ENCODE measurements around the gene OR6N2. TPM values are rescaled to one million over a fixed set of nuclear protein-coding genes. Genes with fewer than 3 reads are reported as not detected.

OR6N2 gene
- total RNA-seq, 1 donor = not detected

DNA sequence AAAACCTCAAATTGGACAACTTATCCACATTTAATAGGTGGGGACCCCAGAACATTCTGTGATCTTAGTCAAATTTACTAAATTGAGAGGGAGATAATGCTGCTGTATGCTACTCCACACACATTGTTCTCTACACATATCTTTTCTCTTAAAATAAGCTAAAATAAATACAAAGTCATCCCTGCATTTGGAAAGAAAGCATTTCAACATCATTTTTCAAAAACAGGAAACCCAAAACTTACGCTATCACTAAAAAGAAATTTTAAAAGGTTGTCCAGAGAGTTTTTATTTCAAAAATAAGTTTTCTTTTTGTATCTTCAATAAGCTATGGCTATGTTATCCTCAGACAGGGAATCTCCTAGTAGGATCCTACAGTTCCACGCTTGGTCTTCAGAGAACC, 19.5 kb upstream of the OR6N2 start:
- no peaks in the 10 kb centered on the region for H4K20me1 ChIP-seq (ENCODE audit: insufficient read depth, low read length)
- no peaks in the 10 kb centered on the region for H3K36me3 ChIP-seq (ENCODE audit: insufficient read depth, low read length)
- H3K27ac ChIP-seq (ENCODE audit: low read depth, low read length) = no peak overlapping the region
- H3K4me1 ChIP-seq (ENCODE audit: insufficient read depth, low read length) = no peaks in the 10 kb centered on the region
- no peaks in the 10 kb centered on the region for H3K9me3 ChIP-seq (ENCODE audit: low read depth, low read length)
- H3K27me3 ChIP-seq (ENCODE audit: insufficient read depth, low read length) = no peaks in the 10 kb centered on the region
- no peak overlapping the region for H3K4me2 ChIP-seq (ENCODE audit: insufficient read depth, low read length)
- H3K4me3 ChIP-seq (ENCODE audit: insufficient read depth, low read length) = no peak overlapping the region
- DNase-seq (ENCODE audit: insufficient read length, low spot score, missing footprints) = no peak
- no peaks in the 10 kb centered on the region for H3K79me2 ChIP-seq (ENCODE audit: insufficient read depth, low read length)
- no peak overlapping the region for H2AFZ ChIP-seq (ENCODE audit: low read length)
- TF ChIP-seq, protein P1, sequence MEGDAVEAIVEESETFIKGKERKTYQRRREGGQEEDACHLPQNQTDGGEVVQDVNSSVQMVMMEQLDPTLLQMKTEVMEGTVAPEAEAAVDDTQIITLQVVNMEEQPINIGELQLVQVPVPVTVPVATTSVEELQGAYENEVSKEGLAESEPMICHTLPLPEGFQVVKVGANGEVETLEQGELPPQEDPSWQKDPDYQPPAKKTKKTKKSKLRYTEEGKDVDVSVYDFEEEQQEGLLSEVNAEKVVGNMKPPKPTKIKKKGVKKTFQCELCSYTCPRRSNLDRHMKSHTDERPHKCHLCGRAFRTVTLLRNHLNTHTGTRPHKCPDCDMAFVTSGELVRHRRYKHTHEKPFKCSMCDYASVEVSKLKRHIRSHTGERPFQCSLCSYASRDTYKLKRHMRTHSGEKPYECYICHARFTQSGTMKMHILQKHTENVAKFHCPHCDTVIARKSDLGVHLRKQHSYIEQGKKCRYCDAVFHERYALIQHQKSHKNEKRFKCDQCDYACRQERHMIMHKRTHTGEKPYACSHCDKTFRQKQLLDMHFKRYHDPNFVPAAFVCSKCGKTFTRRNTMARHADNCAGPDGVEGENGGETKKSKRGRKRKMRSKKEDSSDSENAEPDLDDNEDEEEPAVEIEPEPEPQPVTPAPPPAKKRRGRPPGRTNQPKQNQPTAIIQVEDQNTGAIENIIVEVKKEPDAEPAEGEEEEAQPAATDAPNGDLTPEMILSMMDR (IDR thresholded peaks at IDR 0.05; ENCODE audit: extremely low read depth, low read depth, low read length) = no peak

DNA sequence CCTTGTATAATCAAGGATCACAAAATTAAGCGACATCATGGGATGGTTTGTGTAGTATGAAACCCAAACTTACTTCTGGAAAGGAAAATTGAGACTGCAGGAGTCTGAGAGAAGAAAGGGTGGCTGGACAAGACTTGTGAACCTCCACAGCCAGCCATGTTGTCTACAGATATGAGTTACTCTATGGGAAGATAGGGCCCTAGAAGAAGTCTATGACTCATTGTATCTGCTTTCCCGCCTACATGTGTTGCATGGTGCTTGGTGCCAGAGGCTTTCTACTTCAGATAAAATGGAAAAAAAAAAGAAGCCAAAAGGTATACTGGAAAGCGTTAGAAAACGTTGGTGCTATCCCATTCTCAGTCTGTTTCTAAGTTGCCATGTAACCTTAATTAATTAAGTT, 18.7 kb upstream of the OR6N2 start:
- Histone ChIP-seq H3K4me1 (ENCODE audit: insufficient read depth, low read length) (no peaks in the 10 kb centered on the region), H3K4me2 (ENCODE audit: insufficient read depth, low read length) (no peak overlapping the region), H2AFZ (ENCODE audit: low read length) (no peak overlapping the region), H3K27me3 (ENCODE audit: insufficient read depth, low read length) (no peaks in the 10 kb centered on the region), H3K79me2 (ENCODE audit: insufficient read depth, low read length) (no peaks in the 10 kb centered on the region), H3K9me3 (ENCODE audit: low read depth, low read length) (no peaks in the 10 kb centered on the region), H4K20me1 (ENCODE audit: insufficient read depth, low read length) (no peaks in the 10 kb centered on the region), H3K36me3 (ENCODE audit: insufficient read depth, low read length) (no peaks in the 10 kb centered on the region), H3K27ac (ENCODE audit: low read depth, low read length) (no peak overlapping the region), H3K4me3 (ENCODE audit: insufficient read depth, low read length) (no peak overlapping the region)
- TF ChIP-seq, protein P1 (IDR thresholded peaks at IDR 0.05; ENCODE audit: extremely low read depth, low read depth, low read length) = no peak
- no peak for DNase-seq (ENCODE audit: insufficient read length, low spot score, missing footprints)

DNA sequence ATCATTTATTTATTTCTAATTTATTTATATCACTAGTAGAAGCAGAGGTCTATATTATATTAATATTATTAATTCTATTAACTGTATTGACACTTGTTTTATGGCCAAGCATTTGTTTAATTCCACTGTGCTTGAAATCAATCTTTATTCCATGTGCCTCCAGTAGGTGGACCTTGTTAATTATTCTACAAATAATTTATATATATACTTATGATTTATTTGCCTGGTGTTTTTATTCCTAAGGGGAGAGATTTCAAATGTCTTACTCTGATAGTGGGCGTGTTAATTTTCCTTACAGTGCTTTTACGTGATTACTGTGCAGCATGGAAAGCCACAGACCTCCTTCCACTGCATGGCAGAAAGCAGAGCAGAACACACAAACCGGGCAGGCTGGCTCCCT, 17.5 kb upstream of the OR6N2 start:
- Histone ChIP-seq H3K27me3 (ENCODE audit: insufficient read depth, low read length) (no peaks in the 10 kb centered on the region), H3K9me3 (ENCODE audit: low read depth, low read length) (no peaks in the 10 kb centered on the region), H3K79me2 (ENCODE audit: insufficient read depth, low read length) (no peaks in the 10 kb centered on the region), H4K20me1 (ENCODE audit: insufficient read depth, low read length) (no peaks in the 10 kb centered on the region), H3K4me3 (ENCODE audit: insufficient read depth, low read length) (no peak overlapping the region), H3K27ac (ENCODE audit: low read depth, low read length) (no peak overlapping the region), H3K4me1 (ENCODE audit: insufficient read depth, low read length) (no peaks in the 10 kb centered on the region), H2AFZ (ENCODE audit: low read length) (no peak overlapping the region), H3K4me2 (ENCODE audit: insufficient read depth, low read length) (no peak overlapping the region), H3K36me3 (ENCODE audit: insufficient read depth, low read length) (no peaks in the 10 kb centered on the region)
- no peak for DNase-seq (ENCODE audit: insufficient read length, low spot score, missing footprints)
- TF ChIP-seq, protein P1 (IDR thresholded peaks at IDR 0.05; ENCODE audit: extremely low read depth, low read depth, low read length) = no peak

DNA sequence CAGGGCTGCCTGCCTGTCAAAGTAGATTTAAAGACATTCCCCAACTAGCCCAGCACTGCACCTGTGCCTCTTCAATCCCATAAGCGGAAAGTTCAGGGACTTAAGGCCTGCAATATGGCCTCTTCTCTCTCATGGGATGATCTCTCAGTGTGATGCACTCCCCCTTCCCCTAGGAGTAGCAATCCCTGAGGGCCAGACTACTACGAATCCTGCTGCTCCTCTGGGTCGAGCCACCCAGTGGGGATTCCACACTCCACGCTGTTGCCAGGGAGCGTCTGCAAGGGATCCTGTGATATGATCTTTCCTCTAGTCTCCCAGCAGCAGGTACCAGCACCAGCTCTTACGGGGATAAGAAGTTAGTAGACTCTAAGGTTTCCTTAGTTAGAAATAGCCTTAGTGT, 13.2 kb upstream of the OR6N2 start:
- Histone ChIP-seq H3K9me3 (ENCODE audit: low read depth, low read length) (no peaks in the 10 kb centered on the region), H4K20me1 (ENCODE audit: insufficient read depth, low read length) (no peaks in the 10 kb centered on the region), H3K27me3 (ENCODE audit: insufficient read depth, low read length) (no peaks in the 10 kb centered on the region), H3K79me2 (ENCODE audit: insufficient read depth, low read length) (no peaks in the 10 kb centered on the region), H3K4me2 (ENCODE audit: insufficient read depth, low read length) (no peak overlapping the region), H3K36me3 (ENCODE audit: insufficient read depth, low read length) (no peaks in the 10 kb centered on the region), H2AFZ (ENCODE audit: low read length) (no peak overlapping the region), H3K4me3 (ENCODE audit: insufficient read depth, low read length) (no peak overlapping the region), H3K4me1 (ENCODE audit: insufficient read depth, low read length) (no peaks in the 10 kb centered on the region), H3K27ac (ENCODE audit: low read depth, low read length) (no peak overlapping the region)
- TF ChIP-seq, protein P1 (IDR thresholded peaks at IDR 0.05; ENCODE audit: extremely low read depth, low read depth, low read length) = no peak
- DNase-seq (ENCODE audit: insufficient read length, low spot score, missing footprints) = no peak

All from osteoblast (primary cell).